Measurements from ENCODE around the gene IER5. TPM values are rescaled to one million over a fixed set of nuclear protein-coding genes. Genes with fewer than 3 reads are reported as not detected.

IER5 gene
- total and polyA plus RNA-seq, 2 of the 13 experiments (the other 11 are each of a cell fraction or from before 2014, with no cell fraction given), result 2.5 to 3.5 TPM

GRCh38 chr1:181089676-181090544, 1.4 kb downstream of the IER5 start (continued):
- TF ChIP-seq ZNF576 (CRISPR knock-in tag; IDR thresholded peaks at IDR 0.05), result no peak
- TF ChIP-seq FOSL1 (CRISPR knock-in tag; IDR thresholded peaks at IDR 0.05; ENCODE audit: borderline replicate concordance), result no peak
- TF ChIP-seq ZNF737 (CRISPR knock-in tag; IDR thresholded peaks at IDR 0.05; ENCODE audit: borderline replicate concordance), result no peak
- TF ChIP-seq CREBL2 (CRISPR knock-in tag; IDR thresholded peaks at IDR 0.05; ENCODE audit: borderline replicate concordance), result no peak
- TF ChIP-seq ZNF20 (CRISPR knock-in tag; IDR thresholded peaks at IDR 0.05), result no peak
- TF ChIP-seq MED1 (CRISPR knock-in tag; IDR thresholded peaks at IDR 0.05), result peak; percentile 13; the same call in 1 of the 2 replicates
- 0 out of 2 replicates have a peak, but pooled peaks have one; percentile 9 for TF ChIP-seq ZNF331 (CRISPR knock-in tag; IDR thresholded peaks at IDR 0.05)
- TF ChIP-seq ZNF746 (CRISPR knock-in tag; IDR thresholded peaks at IDR 0.05), result no peak
- no peak for TF ChIP-seq ATF3 (CRISPR knock-in tag; IDR thresholded peaks at IDR 0.05)
- no peak for TF ChIP-seq ZNF205 (CRISPR knock-in tag; IDR thresholded peaks at IDR 0.05)
- no peak for TF ChIP-seq NFKBIZ (CRISPR knock-in tag; IDR thresholded peaks at IDR 0.05)
- no peak for TF ChIP-seq REST (IDR thresholded peaks at IDR 0.05; ENCODE audit: borderline replicate concordance in 1 of 2, low read depth in 1 of 2, low read length in 2 of 2)
- TF ChIP-seq ZNF646 (CRISPR knock-in tag; IDR thresholded peaks at IDR 0.05), result no peak
- TF ChIP-seq ZNF431 (CRISPR knock-in tag; IDR thresholded peaks at IDR 0.05; ENCODE audit: borderline replicate concordance, low read depth), result no peak
- TF ChIP-seq FOXC1 (CRISPR knock-in tag; IDR thresholded peaks at IDR 0.05; ENCODE audit: borderline replicate concordance), result 0 out of 2 replicates have a peak, but pooled peaks have one; percentile 37
- peak; percentile 56 for TF ChIP-seq HDAC2 (CRISPR knock-in tag; IDR thresholded peaks at IDR 0.05)
- no peak for TF ChIP-seq GABPA (IDR thresholded peaks at IDR 0.05; ENCODE audit: low read depth, low read length)
- 0 out of 2 replicates have a peak, but pooled peaks have one; percentile 2 for TF ChIP-seq GABPA (CRISPR knock-in tag; IDR thresholded peaks at IDR 0.05; ENCODE audit: low read depth)
